NCI-H2171 (cell line): ENCODE results near the gene KLF6.

Experiments used
- DNase-seq: peaks from one replicate; lab custom pipeline; 2025; lab: John Stamatoyannopoulos, UW

KLF6 gene

DNA sequence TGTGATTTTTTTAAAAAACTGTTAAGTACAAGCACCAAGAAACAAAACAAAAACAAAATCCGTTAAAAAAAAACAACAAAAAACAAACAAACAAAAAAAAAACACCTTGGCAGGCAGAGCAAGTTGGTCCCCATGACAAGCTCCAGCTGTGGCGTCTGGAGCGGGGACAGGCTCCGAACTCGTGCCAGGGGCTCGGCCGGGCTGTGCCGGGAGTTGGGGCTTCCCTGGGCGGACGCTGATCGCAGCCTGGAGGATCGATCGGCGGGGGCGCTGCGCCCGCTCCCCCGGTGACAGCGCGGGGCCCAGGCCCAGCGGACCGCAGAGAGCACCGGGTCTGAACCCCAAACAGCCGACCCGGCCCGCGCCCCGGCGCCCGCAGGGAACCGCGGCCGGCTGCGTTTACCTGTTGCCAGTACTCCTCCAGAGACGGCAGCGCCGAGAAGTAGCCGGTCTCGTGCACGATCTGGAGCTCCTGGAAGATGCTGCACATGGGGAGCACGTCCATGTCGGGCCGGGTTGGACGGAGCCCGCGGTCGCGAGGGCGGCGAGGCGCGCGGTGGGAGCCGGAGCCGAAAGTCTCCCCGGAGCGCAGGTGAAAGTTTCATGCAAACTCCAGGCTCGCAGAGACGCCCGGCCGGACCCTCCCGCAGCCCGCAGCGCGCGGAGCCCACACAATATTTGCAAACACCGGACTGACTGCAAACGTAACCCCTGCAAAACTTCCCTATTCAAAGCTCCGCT, at the start of gene KLF6:
KLF6 (minus strand) TSS at position 700 of the 741 bp plus-strand sequence; CDS start at position 505, 195 bp downstream.
- DNase-seq: peak; percentile 6

DNA sequence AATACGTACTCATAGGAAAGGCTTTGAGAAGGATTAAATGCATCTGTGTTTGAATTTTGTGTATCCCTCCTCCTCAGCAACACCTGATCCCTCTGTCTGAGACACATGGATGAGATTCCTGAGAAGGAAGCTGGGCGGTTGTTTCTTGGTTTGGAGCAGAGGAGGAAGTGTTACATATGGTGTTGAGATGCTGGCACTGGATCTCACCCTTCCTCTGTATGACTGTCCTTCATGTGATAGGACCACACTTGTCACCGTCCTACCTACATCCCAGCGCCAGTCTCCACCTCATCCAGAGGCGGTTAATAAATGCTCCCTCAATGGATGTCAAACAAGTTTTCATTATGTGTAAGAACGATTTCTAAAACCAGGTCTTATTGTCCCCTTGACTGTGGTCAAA, 49.4 kb upstream of the KLF6 start:
- no peak for DNase-seq

DNA sequence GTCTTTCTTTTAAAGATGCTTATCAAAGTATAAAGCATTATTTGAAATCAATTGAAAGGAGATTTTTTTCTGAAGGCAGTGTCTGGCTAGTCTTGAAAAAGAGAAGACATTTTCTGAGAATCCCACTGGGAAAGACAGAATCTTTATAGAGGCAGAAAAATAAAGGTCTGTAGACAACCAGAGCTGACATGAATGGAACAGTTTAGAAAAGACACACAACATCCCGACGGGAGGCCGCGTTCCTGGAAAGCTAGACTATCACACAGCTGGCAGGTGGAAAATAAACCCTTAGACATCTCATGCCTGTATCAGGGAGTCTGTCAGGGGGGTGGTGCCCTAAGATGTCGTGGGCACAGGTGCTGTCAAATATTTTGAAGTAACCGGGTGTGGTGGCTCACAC, 48.0 kb upstream of the KLF6 start:
- no peak for DNase-seq

DNA sequence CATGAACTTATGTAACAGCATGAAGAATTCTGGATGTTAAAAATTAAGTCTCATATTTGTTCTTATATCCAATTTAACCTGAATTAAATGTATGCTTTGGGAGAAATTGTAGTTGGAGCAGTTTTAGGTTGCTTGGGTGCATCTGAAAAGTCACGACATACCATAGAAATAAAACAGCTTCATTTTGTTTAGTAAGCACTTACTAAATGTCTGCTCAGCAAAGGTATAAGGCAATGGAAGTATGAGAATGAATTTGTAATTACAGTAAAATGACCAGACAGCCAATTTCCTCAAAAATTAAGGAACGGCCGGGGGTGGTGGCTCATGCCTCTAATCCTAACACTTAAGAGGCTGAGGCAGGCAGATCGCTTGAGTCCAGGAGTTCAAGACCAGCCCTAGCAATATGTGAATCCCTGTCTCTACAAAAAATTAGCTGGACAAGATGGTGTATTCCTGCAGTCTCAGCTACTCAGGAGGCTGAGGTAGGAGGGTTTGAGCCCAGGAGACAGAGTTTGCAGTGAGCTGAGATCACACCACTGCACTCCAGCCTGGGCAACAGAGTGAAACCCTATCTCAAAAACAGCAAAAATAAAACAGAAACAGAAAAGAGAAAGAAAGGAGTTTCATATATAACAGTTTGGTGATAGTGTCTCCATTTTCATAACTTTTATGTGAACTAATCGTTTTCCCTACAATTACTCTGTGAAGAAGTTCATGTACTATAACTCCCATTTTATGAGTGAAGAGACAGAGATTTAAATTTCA, 47.2 kb upstream of the KLF6 start:
- DNase-seq: no peak

DNA sequence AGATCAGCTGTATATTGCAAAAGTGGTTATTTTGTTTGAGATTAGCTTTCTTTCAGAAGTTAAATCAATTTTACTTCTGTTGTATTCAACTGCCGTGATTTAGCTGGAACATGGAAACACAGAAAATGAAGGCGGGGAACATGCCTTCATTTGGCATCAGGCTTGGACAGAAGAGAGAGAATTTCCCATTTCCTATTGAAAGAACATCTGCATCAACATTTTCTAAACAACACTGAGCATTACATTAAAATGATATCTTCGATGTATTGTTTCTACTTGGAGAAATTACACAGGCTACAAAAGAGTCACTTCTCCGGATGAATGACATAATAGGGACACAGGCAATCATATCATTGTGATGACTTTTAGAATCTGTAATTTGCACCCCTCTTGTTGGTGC, 46.6 kb upstream of the KLF6 start:
- DNase-seq: no peak

DNA sequence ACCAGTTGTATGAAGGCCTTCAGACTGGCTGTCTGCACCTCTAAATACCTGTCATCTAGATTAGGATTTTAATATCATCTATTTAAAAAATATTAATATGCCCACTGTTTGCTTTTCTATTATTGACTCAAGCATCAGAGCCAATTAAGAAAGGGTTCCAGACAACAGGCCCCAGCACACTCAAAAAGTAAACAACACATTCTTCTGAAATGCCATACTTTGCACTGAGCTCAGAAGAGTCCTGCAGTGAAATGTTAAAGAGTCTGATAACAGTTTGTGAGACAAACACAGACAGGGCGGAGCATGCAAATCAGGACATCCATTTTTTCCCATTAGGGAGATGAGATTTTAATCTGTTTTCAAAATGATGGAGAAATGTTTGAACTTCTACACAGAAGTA, 45.9 kb upstream of the KLF6 start:
- no peak for DNase-seq

DNA sequence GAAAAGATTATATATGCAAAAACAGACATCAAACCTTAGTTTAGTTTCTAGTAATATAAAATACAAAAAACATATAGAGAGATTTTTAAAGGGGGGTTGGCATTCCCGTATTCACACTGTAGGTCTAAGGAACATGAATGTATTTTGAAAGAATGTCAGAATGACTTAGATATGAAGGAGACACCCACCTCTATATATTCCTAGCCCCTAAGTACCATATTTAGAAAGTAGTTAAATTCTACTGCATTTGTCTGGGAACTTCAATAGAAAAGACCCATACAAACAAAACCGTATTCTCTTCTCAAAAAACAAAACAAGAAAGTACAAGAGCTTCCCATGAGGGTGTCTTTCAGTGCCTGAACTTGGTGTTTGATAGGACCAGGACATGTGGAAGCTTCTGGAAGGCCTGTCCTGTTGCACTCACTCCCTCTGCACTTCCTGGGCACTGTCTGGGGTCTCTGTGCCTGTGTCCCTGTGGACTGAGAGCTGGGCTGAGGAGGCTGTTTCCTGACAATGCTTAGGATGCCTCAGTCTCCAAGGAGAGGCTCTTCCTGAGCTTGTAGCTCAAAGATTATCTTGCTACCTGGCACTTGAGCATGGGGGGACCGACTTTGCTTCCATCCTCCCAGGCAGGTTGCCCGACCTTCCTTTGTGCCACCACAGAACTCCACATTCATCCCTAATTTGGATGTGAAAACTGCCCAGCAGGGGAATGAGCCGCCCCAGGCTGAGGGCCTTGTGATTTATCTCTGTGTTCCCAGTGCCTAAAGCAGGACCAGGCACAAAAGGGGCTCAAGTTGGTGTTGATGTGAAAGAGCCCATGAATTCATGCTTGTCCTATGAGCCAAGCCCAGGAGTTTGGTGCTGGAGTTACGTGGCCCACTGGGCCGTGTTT, 44.4 kb upstream of the KLF6 start:
- no peak for DNase-seq

DNA sequence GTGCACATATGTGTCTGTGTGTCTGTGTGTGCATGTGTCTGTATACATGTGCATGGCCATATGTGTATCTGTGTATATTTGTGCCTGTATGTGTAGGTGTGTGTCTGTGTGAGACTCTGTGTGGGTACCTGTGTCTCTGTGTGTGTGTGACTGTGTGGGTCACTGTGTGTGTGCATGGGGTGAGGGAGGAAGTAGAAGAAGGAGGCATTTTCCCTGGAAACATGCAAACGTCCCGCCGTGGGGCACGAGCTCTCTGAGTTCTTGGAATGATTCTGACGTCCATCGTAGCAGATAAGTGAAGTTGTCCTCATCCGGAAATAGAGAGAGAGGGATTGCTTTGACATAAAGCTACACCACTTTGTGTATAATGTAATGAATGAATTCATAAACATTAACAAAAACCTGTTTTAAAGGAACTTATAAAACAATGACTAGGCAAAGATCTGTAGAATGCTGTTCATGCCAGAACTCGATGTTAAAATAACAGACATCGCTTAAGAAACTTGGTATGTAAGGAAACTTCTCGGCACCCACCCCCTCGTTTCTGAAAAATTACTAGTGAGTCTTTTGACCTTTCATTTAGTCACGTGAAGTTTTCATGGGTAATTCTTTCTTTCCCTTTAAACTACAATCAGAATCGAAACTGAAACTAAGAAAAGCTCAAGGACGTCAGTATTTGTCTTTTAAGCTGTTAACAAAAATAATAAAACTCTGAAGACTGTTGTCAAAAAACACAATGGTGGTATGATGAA, 43.6 kb upstream of the KLF6 start:
- DNase-seq: no peak

DNA sequence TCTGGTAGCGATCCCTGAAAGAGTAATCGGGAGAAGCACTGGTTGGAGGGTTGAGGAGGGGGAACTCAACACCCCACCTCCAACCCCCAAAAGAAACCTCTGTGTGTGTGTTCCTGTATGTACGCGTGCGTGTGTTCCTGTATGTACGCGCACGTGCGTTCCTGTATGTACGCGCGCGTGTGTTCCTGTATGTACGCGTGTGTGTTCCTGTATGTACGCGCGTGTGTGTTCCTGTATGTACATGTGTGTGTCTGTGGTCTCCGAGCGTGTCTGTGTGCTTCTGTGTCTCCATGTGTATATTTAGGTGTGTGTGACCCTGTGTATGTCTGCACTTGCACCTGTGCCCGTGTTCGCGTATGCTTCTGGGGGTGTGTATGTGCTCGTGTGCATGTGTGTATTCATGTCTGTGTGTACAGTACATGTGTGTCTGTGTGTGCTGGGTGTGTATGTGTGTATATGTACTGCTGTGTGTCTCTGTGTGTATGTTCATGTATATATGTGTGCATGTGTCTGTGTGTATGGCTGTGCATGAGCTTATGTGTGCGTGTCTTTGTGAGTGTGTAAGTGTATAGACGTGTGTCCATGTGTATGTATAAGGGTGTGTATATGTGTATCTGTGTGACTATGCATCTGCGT, 42.9 kb upstream of the KLF6 start:
- no peak for DNase-seq

DNA sequence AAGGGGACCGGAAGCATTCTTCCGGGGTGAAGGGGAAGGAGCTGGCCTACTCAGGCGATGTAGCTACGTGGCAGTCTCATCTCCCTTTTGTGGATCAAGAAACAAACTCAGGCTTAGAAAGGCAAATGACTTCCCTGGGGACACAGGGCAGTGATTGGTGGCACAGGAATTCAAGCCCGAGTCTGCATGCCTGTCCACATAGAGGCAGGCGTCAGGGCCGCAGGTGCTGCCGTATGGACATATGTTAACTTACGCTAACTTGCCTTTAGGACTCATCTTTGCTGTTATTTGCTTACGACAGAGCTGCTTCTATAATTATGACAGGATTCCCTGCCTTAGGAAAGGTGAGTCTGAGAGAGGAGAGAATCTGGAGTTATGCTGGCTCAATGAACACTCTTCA, 42.3 kb upstream of the KLF6 start:
- no peak for DNase-seq

DNA sequence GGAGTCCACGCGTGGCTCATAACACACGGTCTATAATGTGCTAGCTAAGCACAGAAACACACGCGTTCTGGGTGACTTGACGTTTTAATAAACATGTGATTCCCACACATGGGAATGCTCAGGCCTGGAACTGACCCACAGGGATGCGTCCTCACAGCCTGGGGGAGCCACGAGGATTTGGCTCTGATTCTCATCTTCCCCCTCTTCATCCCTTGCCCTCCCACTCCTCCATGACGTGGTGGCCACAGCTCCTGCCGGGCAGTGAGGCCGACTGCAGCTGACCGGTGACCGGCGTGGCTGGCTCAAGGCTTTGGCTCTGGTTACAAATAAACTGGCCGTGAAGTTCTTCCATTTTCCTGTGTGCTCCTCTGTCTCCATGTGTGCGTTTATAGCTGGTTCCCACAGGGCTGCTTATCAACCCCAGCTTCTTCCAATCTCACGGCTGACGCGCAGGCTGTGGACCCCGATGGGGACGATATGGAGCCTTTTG, 40.9 kb upstream of the KLF6 start:
- DNase-seq: no peak

DNA sequence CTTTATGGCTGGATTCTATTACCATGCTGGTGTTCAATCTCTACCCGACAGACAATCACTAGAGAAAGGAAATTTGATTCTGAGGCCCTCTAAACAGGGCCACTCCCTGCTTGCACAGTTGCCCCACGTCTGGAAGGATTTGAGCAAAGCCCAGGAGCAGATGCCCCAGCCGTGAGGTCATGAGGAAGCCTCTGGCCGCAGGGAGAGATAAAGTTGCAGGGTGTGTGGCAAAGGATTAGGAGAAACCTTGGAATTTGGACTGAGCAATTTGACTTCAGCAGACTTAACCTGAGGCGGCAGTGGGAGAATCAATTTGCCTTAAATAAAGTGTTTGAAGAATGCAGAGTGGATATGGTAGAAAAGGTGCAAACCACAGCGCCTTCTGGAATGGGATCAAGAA, 40.2 kb upstream of the KLF6 start:
- no peak for DNase-seq

DNA sequence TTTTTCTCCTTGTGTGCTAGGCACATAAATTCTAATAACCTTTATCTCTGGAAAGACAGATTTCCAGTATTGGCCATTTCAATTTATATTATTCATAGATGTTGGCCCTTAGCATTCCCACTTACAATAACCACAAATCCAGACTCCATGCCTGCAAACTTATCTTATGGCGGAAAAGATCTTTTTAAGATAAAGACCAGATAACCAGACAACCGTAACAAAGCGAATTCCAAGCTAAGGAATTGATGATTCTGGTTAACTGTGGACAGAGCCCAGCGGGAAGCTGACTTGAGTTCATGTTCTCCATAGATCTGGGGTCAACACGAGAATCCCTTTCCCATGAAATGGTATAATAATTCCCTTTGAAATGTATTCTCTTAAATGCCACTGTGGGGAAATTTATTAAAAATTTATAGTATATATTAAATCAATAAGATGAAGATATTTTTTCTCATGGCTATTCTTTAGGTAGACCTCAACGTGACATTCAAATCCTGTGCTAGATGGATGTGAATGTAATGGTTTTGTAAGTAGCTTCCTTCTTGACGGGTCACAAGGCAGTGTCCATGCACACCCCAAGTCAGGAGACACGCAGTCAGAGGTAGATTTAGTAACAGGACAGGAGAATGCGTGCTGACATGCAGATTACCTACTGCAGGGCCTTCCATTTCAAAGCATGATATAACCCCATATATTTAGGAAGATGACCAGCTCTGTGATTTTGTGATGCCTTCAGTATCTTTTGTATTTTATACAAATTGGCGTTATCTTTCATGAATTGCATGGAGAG, 37.7 kb upstream of the KLF6 start:
- no peak for DNase-seq

DNA sequence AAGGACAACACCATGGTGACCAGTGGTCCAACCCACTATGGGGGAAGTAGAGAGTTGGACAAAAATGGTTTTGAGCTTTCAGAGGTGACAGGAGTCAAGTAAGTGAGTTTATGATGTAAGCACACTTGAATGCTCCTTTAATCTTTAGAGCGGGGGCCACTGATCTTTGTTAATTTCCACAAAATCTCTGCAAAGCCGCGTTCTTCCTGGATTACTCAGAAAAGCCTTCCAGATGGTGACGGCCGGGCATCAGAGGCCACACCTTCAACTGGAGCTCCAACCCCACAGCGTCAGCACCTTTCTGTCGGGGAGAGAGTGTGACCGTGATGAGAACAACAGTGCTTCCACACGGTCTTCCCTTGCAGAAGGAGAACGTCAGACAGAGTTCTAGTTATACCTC, 35.2 kb upstream of the KLF6 start:
- DNase-seq: no peak

DNA sequence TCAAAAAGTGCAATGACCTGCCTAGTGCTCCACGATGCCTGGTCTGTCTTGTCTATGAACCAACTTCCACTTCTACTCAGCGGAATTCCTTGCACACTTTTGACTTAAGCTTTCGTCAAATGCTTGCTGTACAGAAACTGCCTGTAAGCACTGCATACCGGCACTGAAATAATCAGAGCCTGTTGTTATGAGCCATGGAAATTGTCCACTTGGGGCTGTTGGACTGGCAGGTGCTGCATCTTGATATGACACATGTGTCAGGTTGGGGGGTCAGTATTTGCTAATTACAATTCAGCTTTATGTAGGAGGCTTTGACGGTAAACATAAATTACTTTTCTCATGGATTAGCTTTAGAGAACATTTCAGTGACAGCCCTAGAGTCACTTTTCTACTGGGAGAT, 32.0 kb upstream of the KLF6 start:
- DNase-seq: no peak

DNA sequence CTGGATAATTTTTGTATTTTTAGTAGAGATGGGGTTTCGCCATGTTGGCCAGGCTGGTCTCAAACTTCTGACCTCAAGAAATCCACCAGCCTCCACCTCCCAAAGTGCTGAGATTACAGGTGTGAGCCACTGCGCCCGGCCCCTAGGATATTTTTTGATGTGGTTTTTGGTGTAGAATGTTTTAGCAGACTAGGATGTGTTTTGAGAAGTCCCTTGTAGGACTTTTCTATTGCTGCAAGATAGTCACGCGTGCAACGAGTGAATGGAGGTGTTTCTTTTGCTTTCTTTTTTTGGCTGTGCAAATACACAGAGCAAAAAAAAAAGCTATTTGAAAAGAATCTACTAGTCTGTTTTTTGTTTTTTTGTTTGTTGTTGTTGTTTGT, 29.8 kb upstream of the KLF6 start:
- DNase-seq: no peak

DNA sequence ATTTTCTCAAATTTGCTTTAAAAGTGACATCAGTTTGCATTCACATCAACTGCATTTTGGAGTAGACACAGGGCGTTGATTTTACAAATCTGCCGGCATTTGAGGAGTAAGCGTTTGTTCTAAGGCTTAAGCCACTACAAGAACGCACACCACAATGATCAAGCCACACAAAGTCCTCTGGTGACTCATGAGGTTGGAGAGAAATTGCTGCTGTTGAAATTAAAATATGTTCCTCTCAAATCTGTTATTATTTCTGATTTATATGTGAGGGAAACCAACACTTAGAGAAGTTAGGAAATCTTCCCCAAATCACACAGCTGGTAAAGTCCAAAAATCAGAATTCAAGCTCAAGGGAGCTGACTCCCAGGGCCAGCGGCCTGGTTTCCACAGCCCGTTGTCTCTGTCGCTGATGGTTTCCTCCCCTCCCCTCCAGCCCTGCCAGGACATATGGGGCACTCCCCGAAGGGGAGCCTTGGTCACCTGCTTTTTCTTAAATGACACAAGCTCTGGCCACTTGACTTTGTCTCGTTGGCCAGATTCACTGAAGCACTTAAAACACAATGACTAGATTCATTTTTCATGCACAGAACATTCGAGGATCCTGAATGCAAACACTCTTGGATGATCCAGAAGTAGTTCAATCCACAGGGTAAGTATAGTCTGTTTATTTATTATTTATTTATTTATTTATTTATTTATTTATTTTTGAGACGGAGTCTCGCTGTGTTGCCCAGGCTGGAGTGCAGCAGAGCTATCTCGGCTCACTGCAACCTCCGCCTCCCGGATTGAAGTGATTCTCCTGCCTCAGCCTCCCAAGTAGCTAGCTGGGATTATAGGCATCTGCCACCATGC, 29.2 kb upstream of the KLF6 start:
- DNase-seq: no peak

DNA sequence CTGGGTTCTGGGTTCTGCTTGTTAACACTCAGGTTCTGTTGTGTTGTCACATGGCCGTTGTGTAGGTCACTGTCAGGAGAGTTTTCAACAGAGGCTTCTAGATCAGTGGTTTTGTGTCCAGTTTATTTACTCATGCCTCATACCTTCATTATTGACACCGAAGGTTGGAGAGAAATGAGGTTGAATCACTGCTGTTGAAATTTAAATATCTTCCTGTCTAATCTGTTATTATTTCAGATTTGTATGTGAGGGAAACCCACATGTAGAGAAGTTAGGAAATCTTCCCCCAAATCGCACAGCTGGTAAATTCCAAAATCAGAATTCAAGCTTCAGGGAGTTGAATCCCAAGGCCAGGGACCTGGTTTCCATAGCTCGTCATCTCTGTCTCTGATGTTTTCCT, 28.3 kb upstream of the KLF6 start:
- no peak for DNase-seq

DNA sequence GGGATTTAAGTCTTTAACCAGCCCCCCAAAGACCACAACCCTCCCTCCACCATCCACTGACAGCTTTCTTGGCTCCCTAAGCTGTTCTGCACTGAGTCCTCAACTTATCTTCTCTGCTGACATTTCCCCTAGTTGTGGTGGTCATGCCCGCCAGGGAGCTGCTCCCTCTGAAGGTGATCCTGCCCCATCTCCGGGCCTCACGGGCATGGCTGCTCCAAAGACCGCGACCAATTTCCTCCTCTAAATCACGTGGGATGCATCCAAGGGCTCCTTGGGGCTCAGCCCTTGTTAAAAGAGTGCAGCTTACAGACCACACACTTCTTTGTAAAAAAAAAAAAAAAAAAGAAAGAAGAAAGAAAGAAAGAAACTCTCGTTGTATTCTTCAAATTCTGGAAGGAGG, 27.1 kb upstream of the KLF6 start:
- DNase-seq: no peak
